T-cell (primary cell): ENCODE measurements around the gene CPEB1. TPM values are rescaled to one million over a fixed set of nuclear protein-coding genes. Genes with fewer than 3 reads are reported as not detected.
"Not testable (repeated sequence)": the region's sequence is repeated elsewhere in the genome, so short reads cannot be mapped to it uniquely, and the experiment has no call there.

Experiments
- ATAC-seq, 4 experiments: fragments of 200-7000 bp in 3 of 4; fragments of 150-1000 bp in 1 of 4; cut with Tn5 transposase; replicated peaks in 1 of 4; 1 replicate in 3 of 4; 2 replicates in 1 of 4; pipeline ENCODE4 v1.10.0; 2021; ENCODE audit warnings: moderate library complexity in 3 of 4, mild to moderate bottlenecking in 2 of 4, moderate number of reproducible peaks in 1 of 4
- CTCF ChIA-PET, 2 donors: fragments of 300-600 bp; sonication (Branson Sonifier 250); formaldehyde crosslinking; loops; one replicate each; lab custom pipeline; 2022; ENCODE audit warnings: antibody characterized with exemption in 2 of 2; lab: Charles Lee
- POLR2A ChIA-PET, 2 donors: fragments of 300-600 bp; sonication (Branson Sonifier 250); formaldehyde crosslinking; loops; one replicate each; lab custom pipeline; 2022; ENCODE audit warnings: antibody characterized with exemption in 2 of 2; lab: Charles Lee
- DNase-seq, 35 experiments: peaks; one replicate each; pipeline versions ENCODE4 v3.0.0 to v3.0.0-alpha.2; 2013 to 2023
- H3K27ac ChIP-seq: one replicate; pipeline ENCODE4 v1.5.1; 2013; ENCODE audit warnings: low read length
- H3K27me3 ChIP-seq, 2 experiments: replicated peaks in 1 of 2; 1 replicate in 1 of 2; 2 replicates in 1 of 2; pipeline versions ENCODE4 v1.6.1 to v1.7.0; 2013; ENCODE audit warnings: low read length in 1 of 2, mixed read lengths in 1 of 2; ENCODE audit not compliant: control insufficient read depth in 2 of 2, insufficient read depth in 2 of 2; ENCODE audit errors: extremely low read depth in 1 of 2
- H3K36me3 ChIP-seq, 2 donors: 1 replicate in 1 of 2; 2 replicates in 1 of 2; pipeline versions ENCODE4 v1.6.1 to v1.7.0; 2013; ENCODE audit warnings: low read length in 1 of 2; ENCODE audit not compliant: control insufficient read depth in 2 of 2, insufficient read depth in 1 of 2; ENCODE audit errors: extremely low read depth in 1 of 2
- H3K4me1 ChIP-seq, 2 experiments: 1 replicate in 1 of 2; 2 replicates in 1 of 2; pipeline versions ENCODE4 v1.6.1 to v1.7.0; 2013; ENCODE audit warnings: low read length in 2 of 2, mixed read lengths in 1 of 2; ENCODE audit not compliant: insufficient read depth in 2 of 2, control insufficient read depth in 1 of 2; ENCODE audit errors: extremely low read depth in 1 of 2
- H3K4me3 ChIP-seq, 2 donors: 1 replicate in 1 of 2; 2 replicates in 1 of 2; pipeline versions ENCODE4 v1.5.1 to v1.7.0; 2013; ENCODE audit warnings: mild to moderate bottlenecking in 2 of 2, low read length in 1 of 2, moderate library complexity in 1 of 2; ENCODE audit not compliant: control insufficient read depth in 1 of 2; ENCODE audit errors: extremely low read depth in 1 of 2
- H3K9me3 ChIP-seq: 2 replicates; pipeline ENCODE4 v1.7.0; 2013
- H3K27ac Mint-ChIP-seq, 2 donors: one replicate each; pipeline ENCODE4 v1.8.0; 2020 to 2021; ENCODE audit warnings: mild to moderate bottlenecking in 2 of 2, mixed read lengths in 2 of 2
- H3K27me3 Mint-ChIP-seq, 2 donors: one replicate each; pipeline ENCODE4 v1.8.0; 2021 to 2022; ENCODE audit warnings: mixed read lengths in 2 of 2
- H3K36me3 Mint-ChIP-seq: one replicate; pipeline ENCODE4 v1.8.0; 2021; ENCODE audit warnings: mixed read lengths
- H3K4me1 Mint-ChIP-seq, 3 donors: one replicate each; pipeline ENCODE4 v1.8.0; 2020 to 2022; ENCODE audit warnings: mixed read lengths in 3 of 3, mild to moderate bottlenecking in 1 of 3
- H3K4me3 Mint-ChIP-seq, 3 donors: one replicate each; pipeline ENCODE4 v1.8.0; 2020 to 2022; ENCODE audit warnings: mild to moderate bottlenecking in 3 of 3, mixed read lengths in 3 of 3, moderate library complexity in 3 of 3
- H3K9me3 Mint-ChIP-seq, 3 donors: one replicate each; pipeline ENCODE4 v1.8.0; 2020 to 2022; ENCODE audit warnings: mixed read lengths in 3 of 3
- WGBS: methylation state at CpG from one replicate; pipeline ENCODE4 v1.1.5; 2013; ENCODE audit warnings: missing lambda C conversion rate; ENCODE audit not compliant: insufficient coverage; 5-methylcytosine and 5-hydroxymethylcytosine counted together
- total RNA-seq, 35 experiments: library from RNA in 6 of 35; stranded (reverse) in 6 of 35; fragments of 120-200 nt in 1 of 35; gene quantifications; one replicate each; pipeline versions ENCODE4 v1.2.1 to v1.2.4 and lab custom pipeline; 2013 to 2026

Gene CPEB1
- total RNA-seq, 5 donors from 2014 or later (not counting 1 experiment from before 2014, with no cell fraction given) = 0.33 to 1.3 (median 0.93) TPM

DNA sequence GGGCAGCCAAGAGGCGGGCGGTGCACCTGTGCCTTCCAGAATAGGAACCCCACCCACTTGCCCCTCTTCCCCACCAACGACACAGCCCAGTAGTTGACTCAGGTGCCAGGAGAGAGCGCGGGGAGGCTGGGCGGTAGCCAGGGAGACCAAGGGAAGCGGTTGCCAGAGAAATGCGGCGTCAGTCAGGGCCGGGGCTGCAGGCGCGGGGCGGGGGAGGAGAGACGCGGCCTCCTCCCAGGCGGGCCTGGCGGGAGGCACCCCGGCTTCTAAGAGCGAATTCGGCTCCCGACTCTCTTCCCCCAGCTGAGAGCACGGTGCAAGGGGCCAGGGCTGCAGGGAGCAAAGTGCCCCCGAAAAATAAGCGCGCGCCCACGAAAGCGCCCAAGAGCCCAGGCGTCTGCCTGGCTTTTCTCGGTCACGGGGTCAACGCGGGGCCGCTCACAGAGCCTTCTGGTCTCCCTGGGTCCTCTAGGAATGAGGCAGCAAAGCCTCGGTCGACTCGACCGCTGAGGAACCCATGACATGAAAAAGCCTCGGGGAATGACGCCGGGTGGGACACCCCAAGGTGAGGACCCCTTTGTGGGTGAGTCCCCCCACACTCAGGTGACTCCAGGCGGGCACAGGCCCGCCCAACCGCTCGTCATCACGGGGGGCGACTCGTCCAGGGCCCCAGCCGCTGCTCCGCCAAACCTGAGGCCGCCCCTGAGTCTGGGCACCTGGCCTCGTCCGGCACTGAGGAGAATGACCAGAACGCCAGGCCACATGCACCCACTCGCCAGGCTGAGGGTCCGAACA is 716 bp downstream of the CPEB1 start:
- Histone ChIP-seq H3K36me3 (no peaks in the 10 kb centered on the region), H3K9me3 (no peaks in the 10 kb centered on the region), H3K4me3 (peak overlapping the region in 1 of 2 donors; percentile 44), H3K4me1 (peaks cover 0 to 22% of the 10 kb centered on the region in 2 experiments), H3K27me3 (peaks cover 14 to 54% of the 10 kb centered on the region in 2 experiments), H3K27ac (no peak overlapping the region)
- Mint-ChIP-seq H3K27ac (peak overlapping the region in 1 of 2 donors; percentile 67), H3K4me1 (peaks cover 5 to 10% (median 7%) of the 10 kb centered on the region in 3 donors), H3K4me3 (peak overlapping the region; percentile 50 to 77 (median 71)), H3K27me3 (peaks cover 28 to 54% of the 10 kb centered on the region in 2 donors), H3K9me3 (no peaks in the 10 kb centered on the region), H3K36me3 (no peaks in the 10 kb centered on the region)
- peak in 3 of 35 experiments; percentile 11 to 14 (median 12) for DNase-seq
- ChIA-PET POLR2A (no interaction called here), CTCF (no interaction called here)
- WGBS = 22% methylated on average over 51 of the region's 56 CpGs
- peak in 1 of 4 experiments; percentile 14 for ATAC-seq

DNA sequence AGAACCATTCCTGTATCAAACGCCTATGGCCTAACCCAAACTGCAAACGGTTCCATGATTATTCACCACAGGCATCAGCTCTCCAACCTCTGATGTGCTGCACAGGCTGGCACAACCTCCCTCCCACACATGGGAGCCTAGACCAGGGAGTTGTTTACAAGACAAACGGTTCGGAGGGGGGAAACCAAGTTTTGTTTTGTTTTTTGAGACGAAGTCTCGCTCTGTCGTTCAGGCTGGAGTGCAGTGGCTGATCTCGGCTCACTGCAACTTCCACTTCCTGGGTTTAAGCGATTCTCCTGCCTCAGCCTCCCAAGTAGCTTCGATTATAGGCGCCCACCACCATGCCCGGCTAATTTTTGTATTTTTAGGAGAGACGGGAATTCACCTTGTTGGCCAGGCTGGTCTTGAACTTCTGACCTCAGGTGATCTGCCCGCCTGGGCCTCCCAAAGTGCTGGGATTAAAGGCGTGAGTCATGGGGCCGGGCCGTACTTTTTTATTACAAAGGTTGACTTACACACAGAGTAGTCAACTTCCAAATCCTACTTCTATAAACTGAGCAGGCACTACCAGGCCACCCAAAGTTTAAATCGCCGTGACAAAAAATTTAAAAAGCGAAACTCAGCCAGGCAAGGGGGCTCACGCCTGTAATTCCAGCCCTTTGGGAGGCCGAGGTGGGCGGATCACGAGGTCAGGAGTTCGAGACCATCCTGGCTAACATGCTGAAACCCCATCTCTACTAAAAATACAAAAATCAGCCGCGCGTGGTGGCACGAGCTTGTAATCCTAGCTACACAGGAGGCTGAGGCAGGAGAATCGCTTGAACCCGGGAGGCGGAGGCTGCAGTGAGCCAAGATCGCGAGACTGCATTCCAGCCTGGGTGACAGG is 2.0 kb downstream of the CPEB1 start:
- Mint-ChIP-seq H3K4me3 (peak overlapping the region in 1 of 3 donors; percentile 54), H3K4me1 (peaks cover 5 to 10% (median 7%) of the 10 kb centered on the region in 3 donors), H3K27me3 (peaks cover 35 to 62% of the 10 kb centered on the region in 2 donors)
- H3K36me3 Mint-ChIP-seq, ATAC-seq, H3K36me3 ChIP-seq, H3K9me3 ChIP-seq, H3K27ac ChIP-seq, H3K27ac Mint-ChIP-seq, CTCF ChIA-PET, H3K4me3 ChIP-seq, DNase-seq, H3K9me3 Mint-ChIP-seq: not testable (repeated sequence)
- Histone ChIP-seq H3K4me1 (peaks cover 0 to 22% of the 10 kb centered on the region in 2 experiments), H3K27me3 (peaks cover 24 to 55% of the 10 kb centered on the region in 2 experiments)
- POLR2A ChIA-PET = interaction anchor here in 1 of 2 donors (0.6 kb wide), 1 partner anchor 252 kb away, joined by 3 read pairs; no protein-coding TSS in a partner anchor
- 92% methylated on average over 15 of the region's 34 CpGs for whole genome bisulfite sequencing

DNA sequence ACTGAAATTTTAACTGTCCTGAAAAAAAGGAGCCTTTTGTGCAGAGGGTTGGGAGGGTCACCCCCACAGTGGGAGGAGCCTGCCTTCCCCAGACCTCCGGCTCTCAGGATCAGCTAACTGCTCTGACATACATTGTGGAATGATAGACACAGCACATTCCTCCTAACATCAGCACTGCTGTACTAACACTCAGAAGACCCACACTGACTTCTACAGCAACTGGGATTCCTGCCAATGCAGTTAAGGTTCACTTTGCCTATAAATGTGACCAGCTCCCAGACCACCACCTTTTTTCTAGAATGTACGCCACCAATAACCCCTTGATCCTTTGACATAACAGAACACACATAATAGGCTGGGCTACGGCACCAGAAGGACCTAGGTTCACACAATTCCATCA is 3.2 kb downstream of the CPEB1 start:
- no peaks in the 10 kb centered on the region for H3K36me3 ChIP-seq
- Mint-ChIP-seq H3K36me3 (no peaks in the 10 kb centered on the region), H3K4me3 (no peak overlapping the region), H3K27me3 (peaks cover 42 to 62% of the 10 kb centered on the region in 2 donors), H3K9me3 (no peaks in the 10 kb centered on the region), H3K4me1 (peaks cover 5 to 9% (median 6%) of the 10 kb centered on the region in 3 donors), H3K27ac (no peak overlapping the region)
- ChIA-PET POLR2A (no interaction called here), CTCF (no interaction called here)
- H3K4me1 ChIP-seq = peaks cover 0 to 22% of the 10 kb centered on the region in 2 experiments
- H3K27ac ChIP-seq = no peak overlapping the region
- H3K4me3 ChIP-seq = no peak overlapping the region
- no peak for DNase-seq
- WGBS = 100% methylated on average over 2 of the region's 3 CpGs
- H3K9me3 ChIP-seq = no peaks in the 10 kb centered on the region
- no peak for ATAC-seq
- H3K27me3 ChIP-seq = peaks cover 27 to 49% of the 10 kb centered on the region in 2 experiments

DNA sequence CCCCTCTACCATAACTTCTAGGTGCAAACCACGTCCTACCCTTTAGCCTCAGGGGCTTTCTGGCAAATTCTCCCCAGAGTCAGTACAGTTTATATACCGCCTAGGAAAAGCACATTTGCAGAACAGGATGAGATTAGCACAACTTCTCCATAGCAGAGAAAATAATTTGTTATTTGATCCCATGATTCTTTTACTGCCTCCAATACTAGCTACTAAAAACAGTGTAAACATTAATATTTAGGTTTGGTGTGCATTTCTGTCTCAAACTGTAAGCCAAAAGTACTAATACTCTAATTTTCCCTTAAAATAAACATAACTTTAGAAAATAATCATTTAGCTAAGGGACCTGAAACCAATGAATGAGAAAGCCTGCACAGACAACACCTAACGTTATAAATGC is 4.5 kb downstream of the CPEB1 start:
- WGBS = 60% methylated on average over 1 of the region's 3 CpGs
- Histone ChIP-seq H3K36me3 (no peaks in the 10 kb centered on the region), H3K9me3 (no peaks in the 10 kb centered on the region), H3K27ac (no peak overlapping the region), H3K27me3 (peaks cover 33 to 41% of the 10 kb centered on the region in 2 experiments), H3K4me1 (peaks cover 0 to 17% of the 10 kb centered on the region in 2 experiments), H3K4me3 (no peak overlapping the region)
- no peak overlapping the region for H3K27ac Mint-ChIP-seq
- ChIA-PET POLR2A (no interaction called here), CTCF (no interaction called here)
- H3K9me3 Mint-ChIP-seq = no peaks in the 10 kb centered on the region
- no peaks in the 10 kb centered on the region for H3K36me3 Mint-ChIP-seq
- H3K4me3 Mint-ChIP-seq = no peak overlapping the region
- H3K27me3 Mint-ChIP-seq = peaks cover 43 to 54% of the 10 kb centered on the region in 2 donors
- ATAC-seq (no peak), DNase-seq (no peak)
- peaks cover 3 to 5% (median 3%) of the 10 kb centered on the region in 3 donors for H3K4me1 Mint-ChIP-seq

DNA sequence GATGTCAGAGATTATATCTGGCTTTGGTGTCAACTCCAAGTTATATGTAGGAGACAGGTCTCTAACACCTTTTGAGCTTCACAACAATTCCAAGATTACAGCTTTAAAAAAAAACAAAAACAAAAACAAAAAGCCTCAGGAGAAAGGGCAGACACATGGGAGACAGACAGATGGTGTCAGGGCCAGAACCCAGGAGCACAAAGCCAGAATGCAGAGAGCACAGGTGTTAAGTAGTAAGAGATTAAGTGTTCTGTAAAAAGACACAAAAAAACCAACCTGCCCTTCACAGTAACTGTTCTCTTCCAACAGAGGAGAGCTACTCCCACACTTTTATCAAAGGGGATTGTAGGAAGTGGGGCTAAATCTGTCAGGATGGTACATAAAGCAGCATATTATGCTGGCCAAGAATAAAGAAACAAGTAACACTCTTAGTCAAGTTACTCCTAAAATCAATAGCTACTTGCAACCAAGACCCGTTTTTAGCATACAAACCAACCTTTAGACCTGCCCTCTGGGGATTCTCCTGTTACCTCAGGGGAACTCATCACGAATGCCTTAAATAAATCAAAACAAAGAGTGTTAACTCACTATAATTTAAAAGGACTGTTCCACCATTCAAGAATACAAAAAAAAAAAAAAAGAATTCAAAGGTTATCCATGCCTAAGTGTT is 5.9 kb downstream of the CPEB1 start:
- ATAC-seq = no peak
- DNase-seq = no peak
- Histone ChIP-seq H3K4me1 (peaks cover 0 to 5% of the 10 kb centered on the region in 2 experiments), H3K9me3 (no peaks in the 10 kb centered on the region), H3K27me3 (peaks cover 28 to 40% of the 10 kb centered on the region in 2 experiments), H3K4me3 (no peak overlapping the region), H3K36me3 (no peaks in the 10 kb centered on the region), H3K27ac (no peak overlapping the region)
- WGBS = 78% methylated on average over 1 of the region's 2 CpGs
- H3K36me3 Mint-ChIP-seq = no peaks in the 10 kb centered on the region
- peaks cover 54 to 59% of the 10 kb centered on the region in 2 donors for H3K27me3 Mint-ChIP-seq
- no peaks in the 10 kb centered on the region for H3K9me3 Mint-ChIP-seq
- POLR2A ChIA-PET = interaction anchor here in 1 of 2 donors (0.6 kb wide), 1 partner anchor 45 kb away, joined by 9 read pairs; no protein-coding TSS in a partner anchor
- peaks cover 3 to 4% (median 3%) of the 10 kb centered on the region in 3 donors for H3K4me1 Mint-ChIP-seq
- CTCF ChIA-PET = interaction anchor here (0.6 kb wide), 2 partner anchors 10 to 394 kb away, joined by 3 to 4 read pairs; no protein-coding TSS in a partner anchor
- H3K4me3 Mint-ChIP-seq = no peak overlapping the region
- no peak overlapping the region for H3K27ac Mint-ChIP-seq
